GM12878 (cell line): ENCODE measurements around the gene CNDP1. TPM values are rescaled to one million over a fixed set of nuclear protein-coding genes. Genes with fewer than 3 reads are reported as not detected.
A peak's percentile ranks its signal among the peaks of the same experiment; 100 is the strongest.

Experiments
- CHD4 ChIP-seq: fragments of 200-600 bp; sonication (generic); IDR thresholded peaks from 2 replicates; pipeline ENCODE4 v1.6.1; 2016; ENCODE audit warnings: mild to moderate bottlenecking
- FOXM1 ChIP-seq: IDR thresholded peaks from 2 replicates; pipeline ENCODE4 v1.6.1; 2012; ENCODE audit warnings: low read depth, mild to moderate bottlenecking, inconsistent platforms, low read length, moderate library complexity
- LARP7 ChIP-seq: fragments of 450-650 bp; IDR thresholded peaks from 2 replicates; pipeline ENCODE4 v1.6.1; 2017; ENCODE audit warnings: mild to moderate bottlenecking
- MYC ChIP-seq: IDR thresholded peaks from 2 replicates; pipeline ENCODE4 v1.6.1; 2011; ENCODE audit warnings: mild to moderate bottlenecking, low read length, moderate library complexity, inconsistent platforms; ENCODE audit not compliant: insufficient read depth, insufficient replicate concordance, insufficient read length, severe bottlenecking
- SMAD1 ChIP-seq: fragments of 450-650 bp; IDR thresholded peaks from 2 replicates; pipeline ENCODE4 v1.6.1; 2018; ENCODE audit warnings: mild to moderate bottlenecking, low read depth; ENCODE audit not compliant: partially characterized antibody
- polyA plus RNA-seq, 11 experiments: library from polyadenylated mRNA; depleted of rRNA in 4 of 11; unstranded in 6 of 11; stranded (reverse) in 5 of 11; fragments of >200 nt; fragmentation: Nextera tagmentation in 4 of 11; fragmentation: Illumina TruSeq in 1 of 11; extraction: Ambion mirVana in 4 of 11; extraction: Trizol in 1 of 11; gene quantifications; 1 replicate in 1 of 11; 2 replicates in 10 of 11; pipeline versions ENCODE4 v1.2.1 to v1.2.3, GENCODE V29; 2011 to 2016; ENCODE audit warnings: inconsistent platforms in 2 of 11, missing spikeins in 2 of 11, low read depth in 1 of 11
- total RNA-seq, 4 experiments: library from RNA; depleted of rRNA in 3 of 4; stranded (reverse); fragments of >200 nt in 3 of 4; fragmentation: Illumina TruSeq in 1 of 4; extraction: Trizol in 1 of 4; gene quantifications; 2 replicates each; pipeline versions ENCODE4 v1.2.1 to v1.2.3, GENCODE V29; 2013 to 2021
- TF ChIP-seq, protein P1 (sequence below): fragments of 450-650 bp; IDR thresholded peaks from 2 replicates; pipeline ENCODE4 v1.6.1; 2017; ENCODE audit warnings: mild to moderate bottlenecking, moderate library complexity
- TF ChIP-seq, protein P2 (sequence below), 3 experiments: IDR thresholded peaks in 2 of 3; conservative IDR thresholded peaks in 1 of 3; 2 replicates each; pipeline ENCODE4 v1.5.1; 2011; ENCODE audit warnings: low read depth in 3 of 3, low read length in 3 of 3, mild to moderate bottlenecking in 3 of 3, control low read depth in 2 of 3, moderate library complexity in 2 of 3, inconsistent platforms in 1 of 3, mixed read lengths in 1 of 3; ENCODE audit not compliant: control insufficient read depth in 2 of 3, insufficient read depth in 1 of 3; ENCODE audit errors: extremely low read depth in 1 of 3
- TF ChIP-seq, protein P3 (sequence below): fragments of 150-350 bp; IDR thresholded peaks from 2 replicates; pipeline ENCODE4 v1.6.1; 2014; ENCODE audit warnings: mild to moderate bottlenecking, low read depth, low read length

CNDP1 gene
- total and polyA plus RNA-seq, 10 of the 15 experiments (the other 5 are each of a cell fraction or from before 2014, with no cell fraction given) = 0.04 to 0.05 TPM; not detected in 8

DNA sequence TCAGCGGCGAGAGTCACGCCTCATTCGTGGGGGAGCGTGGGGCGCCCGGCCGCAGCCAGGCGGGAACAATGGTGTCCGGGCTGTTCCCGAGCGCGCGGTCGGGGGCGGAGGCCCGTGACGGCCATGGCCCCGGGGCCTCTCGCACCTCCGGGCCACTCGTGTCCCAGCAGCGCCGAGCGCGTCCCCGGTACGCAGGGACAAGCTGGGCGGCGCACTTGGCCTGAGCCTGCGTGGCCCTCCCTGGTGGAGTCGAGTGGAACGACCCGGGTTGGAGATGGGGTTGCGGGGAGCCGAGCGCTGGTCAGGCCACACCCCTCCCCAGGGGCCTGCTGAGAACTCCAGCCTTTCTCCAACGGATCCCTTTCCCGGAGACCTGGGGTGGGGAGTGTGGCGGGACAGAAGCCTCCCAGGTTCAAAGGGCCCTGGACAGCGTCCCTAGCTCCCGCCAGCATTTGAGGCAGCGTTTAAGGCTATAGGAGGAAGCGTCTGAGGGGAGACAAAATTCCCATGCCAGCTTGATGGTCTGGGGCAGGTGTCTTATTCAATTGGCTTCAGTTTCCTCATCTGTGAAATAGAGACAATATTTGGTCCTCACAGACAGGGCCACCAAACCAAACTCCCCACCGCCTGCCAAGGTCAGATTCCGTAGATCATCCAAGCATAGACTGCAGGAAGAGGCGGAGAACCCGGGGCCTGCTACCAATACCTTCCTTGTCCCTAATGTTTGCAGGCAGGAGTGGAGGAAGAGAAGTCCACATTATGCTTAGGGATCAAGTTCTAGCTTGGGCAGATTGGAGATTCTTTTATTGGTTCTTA, 37.6 kb upstream of the CNDP1 start (continued):
- TF ChIP-seq CHD4 (no peak), FOXM1 (no peak), MYC (peak; percentile 23), SMAD1 (no peak), LARP7 (peak; percentile 83; the same call in 1 of the 2 replicates)
- TF ChIP-seq, protein P1, sequence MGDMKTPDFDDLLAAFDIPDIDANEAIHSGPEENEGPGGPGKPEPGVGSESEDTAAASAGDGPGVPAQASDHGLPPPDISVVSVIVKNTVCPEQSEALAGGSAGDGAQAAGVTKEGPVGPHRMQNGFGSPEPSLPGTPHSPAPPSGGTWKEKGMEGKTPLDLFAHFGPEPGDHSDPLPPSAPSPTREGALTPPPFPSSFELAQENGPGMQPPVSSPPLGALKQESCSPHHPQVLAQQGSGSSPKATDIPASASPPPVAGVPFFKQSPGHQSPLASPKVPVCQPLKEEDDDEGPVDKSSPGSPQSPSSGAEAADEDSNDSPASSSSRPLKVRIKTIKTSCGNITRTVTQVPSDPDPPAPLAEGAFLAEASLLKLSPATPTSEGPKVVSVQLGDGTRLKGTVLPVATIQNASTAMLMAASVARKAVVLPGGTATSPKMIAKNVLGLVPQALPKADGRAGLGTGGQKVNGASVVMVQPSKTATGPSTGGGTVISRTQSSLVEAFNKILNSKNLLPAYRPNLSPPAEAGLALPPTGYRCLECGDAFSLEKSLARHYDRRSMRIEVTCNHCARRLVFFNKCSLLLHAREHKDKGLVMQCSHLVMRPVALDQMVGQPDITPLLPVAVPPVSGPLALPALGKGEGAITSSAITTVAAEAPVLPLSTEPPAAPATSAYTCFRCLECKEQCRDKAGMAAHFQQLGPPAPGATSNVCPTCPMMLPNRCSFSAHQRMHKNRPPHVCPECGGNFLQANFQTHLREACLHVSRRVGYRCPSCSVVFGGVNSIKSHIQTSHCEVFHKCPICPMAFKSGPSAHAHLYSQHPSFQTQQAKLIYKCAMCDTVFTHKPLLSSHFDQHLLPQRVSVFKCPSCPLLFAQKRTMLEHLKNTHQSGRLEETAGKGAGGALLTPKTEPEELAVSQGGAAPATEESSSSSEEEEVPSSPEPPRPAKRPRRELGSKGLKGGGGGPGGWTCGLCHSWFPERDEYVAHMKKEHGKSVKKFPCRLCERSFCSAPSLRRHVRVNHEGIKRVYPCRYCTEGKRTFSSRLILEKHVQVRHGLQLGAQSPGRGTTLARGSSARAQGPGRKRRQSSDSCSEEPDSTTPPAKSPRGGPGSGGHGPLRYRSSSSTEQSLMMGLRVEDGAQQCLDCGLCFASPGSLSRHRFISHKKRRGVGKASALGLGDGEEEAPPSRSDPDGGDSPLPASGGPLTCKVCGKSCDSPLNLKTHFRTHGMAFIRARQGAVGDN = peak; percentile 54; the same call in 1 of the 2 replicates
- TF ChIP-seq, protein P2, sequence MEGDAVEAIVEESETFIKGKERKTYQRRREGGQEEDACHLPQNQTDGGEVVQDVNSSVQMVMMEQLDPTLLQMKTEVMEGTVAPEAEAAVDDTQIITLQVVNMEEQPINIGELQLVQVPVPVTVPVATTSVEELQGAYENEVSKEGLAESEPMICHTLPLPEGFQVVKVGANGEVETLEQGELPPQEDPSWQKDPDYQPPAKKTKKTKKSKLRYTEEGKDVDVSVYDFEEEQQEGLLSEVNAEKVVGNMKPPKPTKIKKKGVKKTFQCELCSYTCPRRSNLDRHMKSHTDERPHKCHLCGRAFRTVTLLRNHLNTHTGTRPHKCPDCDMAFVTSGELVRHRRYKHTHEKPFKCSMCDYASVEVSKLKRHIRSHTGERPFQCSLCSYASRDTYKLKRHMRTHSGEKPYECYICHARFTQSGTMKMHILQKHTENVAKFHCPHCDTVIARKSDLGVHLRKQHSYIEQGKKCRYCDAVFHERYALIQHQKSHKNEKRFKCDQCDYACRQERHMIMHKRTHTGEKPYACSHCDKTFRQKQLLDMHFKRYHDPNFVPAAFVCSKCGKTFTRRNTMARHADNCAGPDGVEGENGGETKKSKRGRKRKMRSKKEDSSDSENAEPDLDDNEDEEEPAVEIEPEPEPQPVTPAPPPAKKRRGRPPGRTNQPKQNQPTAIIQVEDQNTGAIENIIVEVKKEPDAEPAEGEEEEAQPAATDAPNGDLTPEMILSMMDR (IDR thresholded peaks at IDR 0.05 in 2 of 3, conservative IDR thresholded peaks at IDR 0.05 in 1 of 3; ENCODE audit: control insufficient read depth in 2 of 3, extremely low read depth in 1 of 3, insufficient read depth in 1 of 3, low read depth in 3 of 3, low read length in 3 of 3) = 0 out of 6 replicates have a peak, but pooled peaks of 1 of the 3 experiments have one; percentile 10
- TF ChIP-seq, protein P3, sequence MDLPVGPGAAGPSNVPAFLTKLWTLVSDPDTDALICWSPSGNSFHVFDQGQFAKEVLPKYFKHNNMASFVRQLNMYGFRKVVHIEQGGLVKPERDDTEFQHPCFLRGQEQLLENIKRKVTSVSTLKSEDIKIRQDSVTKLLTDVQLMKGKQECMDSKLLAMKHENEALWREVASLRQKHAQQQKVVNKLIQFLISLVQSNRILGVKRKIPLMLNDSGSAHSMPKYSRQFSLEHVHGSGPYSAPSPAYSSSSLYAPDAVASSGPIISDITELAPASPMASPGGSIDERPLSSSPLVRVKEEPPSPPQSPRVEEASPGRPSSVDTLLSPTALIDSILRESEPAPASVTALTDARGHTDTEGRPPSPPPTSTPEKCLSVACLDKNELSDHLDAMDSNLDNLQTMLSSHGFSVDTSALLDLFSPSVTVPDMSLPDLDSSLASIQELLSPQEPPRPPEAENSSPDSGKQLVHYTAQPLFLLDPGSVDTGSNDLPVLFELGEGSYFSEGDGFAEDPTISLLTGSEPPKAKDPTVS = no peak
